HPDE6-E6E7 (cell line): ENCODE data around the gene RMRP.
"Not testable (repeated sequence)": the region's sequence is repeated elsewhere in the genome, so short reads cannot be mapped to it uniquely, and the experiment has no call there.

ENCODE experiments used
- DNase-seq: peaks from one replicate; pipeline ENCODE4 v3.0.0; 2011; ENCODE audit warnings: missing footprints; ENCODE audit errors: extremely low spot score

RMRP gene

GRCh38 chr9:35643046-35643445, 14.8 kb downstream of the RMRP start:
- DNase-seq, result no peak

- not testable (repeated sequence) for DNase-seq
Measured at GRCh38 chr9:35641478-35641877, 16.3 kb downstream of the RMRP start.

GRCh38 chr9:35640431-35640830, 17.4 kb downstream of the RMRP start:
- not testable (repeated sequence) for DNase-seq

GRCh38 chr9:35639631-35640030, 18.2 kb downstream of the RMRP start:
- no peak for DNase-seq

- DNase-seq, result not testable (repeated sequence)
Measured at GRCh38 chr9:35639225-35639624, 18.6 kb downstream of the RMRP start.

GRCh38 chr9:35638751-35639150, 19.1 kb downstream of the RMRP start:
- DNase-seq, result not testable (repeated sequence)

- DNase-seq, result not testable (repeated sequence)
Measured at GRCh38 chr9:35637427-35637955, 20.3 kb downstream of the RMRP start.

GRCh38 chr9:35636877-35637246, 21.0 kb downstream of the RMRP start:
- not testable (repeated sequence) for DNase-seq

GRCh38 chr9:35636135-35636876, 21.5 kb downstream of the RMRP start:
- no peak for DNase-seq

GRCh38 chr9:35635730-35636129, 22.1 kb downstream of the RMRP start:
- no peak for DNase-seq

GRCh38 chr9:35629597-35629996, 28.2 kb downstream of the RMRP start:
- no peak for DNase-seq

GRCh38 chr9:35628389-35628991, 29.3 kb downstream of the RMRP start:
- no peak for DNase-seq

GRCh38 chr9:35627575-35627974, 30.2 kb downstream of the RMRP start:
- no peak for DNase-seq

GRCh38 chr9:35619800-35620158, 38.0 kb downstream of the RMRP start:
- no peak for DNase-seq

GRCh38 chr9:35618854-35619799, 38.7 kb downstream of the RMRP start:
- DNase-seq, result no peak

- DNase-seq, result no peak
Measured at GRCh38 chr9:35618325-35618727, 39.5 kb downstream of the RMRP start, which contains the start of gene CD72. Gene CD72, minus strand, starts transcription at chr9:35618413. Its CDS starts 110 bp downstream, at chr9:35618303.

GRCh38 chr9:35617548-35617947, 40.3 kb downstream of the RMRP start:
- no peak for DNase-seq

GRCh38 chr9:35616681-35617459, 40.9 kb downstream of the RMRP start:
- DNase-seq, result peak; percentile 15

- DNase-seq, result no peak
Measured at GRCh38 chr9:35615981-35616680, 41.7 kb downstream of the RMRP start.

- no peak for DNase-seq
Measured at GRCh38 chr9:35612843-35613242, 45.0 kb downstream of the RMRP start.

GRCh38 chr9:35612066-35612465, 45.8 kb downstream of the RMRP start:
- DNase-seq, result not testable (repeated sequence)
